Activated B cell treated with CpG ODN at 0.5 μM for 24 hours (primary cell): Measurements from ENCODE around the gene CHD1L. TPM values are rescaled to one million over a fixed set of nuclear protein-coding genes. Genes with fewer than 3 reads are reported as not detected.

ENCODE experiments used
- ATAC-seq: fragments of 200-7000 bp; cut with Tn5 transposase; one replicate; pipeline ENCODE4 v1.10.0; 2021; ENCODE audit warnings: low read depth, mild to moderate bottlenecking, moderate library complexity
- CTCF ChIA-PET: fragments of 350-600 bp; sonication (Branson Sonifier 250); formaldehyde crosslinking; loops from one replicate; lab custom pipeline; 2021; ENCODE audit warnings: antibody characterized with exemption; lab: Charles Lee
- POLR2A ChIA-PET: fragments of 350-600 bp; sonication (Branson Sonifier 250); formaldehyde crosslinking; loops from one replicate; lab custom pipeline; 2021; ENCODE audit warnings: antibody characterized with exemption; lab: Charles Lee
- DNase-seq: peaks from one replicate; pipeline ENCODE4 v3.0.0; 2022
- H3K27ac Mint-ChIP-seq: one replicate; pipeline ENCODE4 v1.8.0; 2020; ENCODE audit warnings: mixed read lengths
- H3K27me3 Mint-ChIP-seq: one replicate; pipeline ENCODE4 v1.8.0; 2021; ENCODE audit warnings: mixed read lengths
- H3K36me3 Mint-ChIP-seq: one replicate; pipeline ENCODE4 v1.8.0; 2021; ENCODE audit warnings: low read depth, mixed read lengths
- H3K4me1 Mint-ChIP-seq: one replicate; pipeline ENCODE4 v1.8.0; 2021; ENCODE audit warnings: mixed read lengths
- H3K4me3 Mint-ChIP-seq: one replicate; pipeline ENCODE4 v1.8.0; 2020; ENCODE audit warnings: mild to moderate bottlenecking, mixed read lengths
- H3K9me3 Mint-ChIP-seq: one replicate; pipeline ENCODE4 v1.8.0; 2020; ENCODE audit warnings: mixed read lengths
- intact Hi-C: fragments of 100-400 bp; cut with micrococcal nuclease; formaldehyde crosslinking; loops from one replicate; pipeline ENCODE4 v1.15.1; 2024
- total RNA-seq: library from RNA; stranded (reverse); gene quantifications from 2 replicates; pipeline ENCODE4 v1.2.3, GENCODE V29; 2022
- TF ChIP-seq, protein P1 (sequence below): fragments of 200-600 bp; IDR thresholded peaks from one replicate; pipeline ENCODE4 v1.8.0; 2022; ENCODE audit warnings: antibody characterized with exemption, mild to moderate bottlenecking

Gene CHD1L
- total RNA-seq, 1 donor from 2014 or later: 55.7 TPM

- Mint-ChIP-seq H3K27me3 (no peaks in the 10 kb centered on the region), H3K27ac (no peak overlapping the region), H3K4me3 (no peak overlapping the region), H3K9me3 (no peaks in the 10 kb centered on the region), H3K4me1 (no peaks in the 10 kb centered on the region), H3K36me3 (no peaks in the 10 kb centered on the region)
- DNase-seq (no peak), ATAC-seq (no peak)
- TF ChIP-seq, protein P1, sequence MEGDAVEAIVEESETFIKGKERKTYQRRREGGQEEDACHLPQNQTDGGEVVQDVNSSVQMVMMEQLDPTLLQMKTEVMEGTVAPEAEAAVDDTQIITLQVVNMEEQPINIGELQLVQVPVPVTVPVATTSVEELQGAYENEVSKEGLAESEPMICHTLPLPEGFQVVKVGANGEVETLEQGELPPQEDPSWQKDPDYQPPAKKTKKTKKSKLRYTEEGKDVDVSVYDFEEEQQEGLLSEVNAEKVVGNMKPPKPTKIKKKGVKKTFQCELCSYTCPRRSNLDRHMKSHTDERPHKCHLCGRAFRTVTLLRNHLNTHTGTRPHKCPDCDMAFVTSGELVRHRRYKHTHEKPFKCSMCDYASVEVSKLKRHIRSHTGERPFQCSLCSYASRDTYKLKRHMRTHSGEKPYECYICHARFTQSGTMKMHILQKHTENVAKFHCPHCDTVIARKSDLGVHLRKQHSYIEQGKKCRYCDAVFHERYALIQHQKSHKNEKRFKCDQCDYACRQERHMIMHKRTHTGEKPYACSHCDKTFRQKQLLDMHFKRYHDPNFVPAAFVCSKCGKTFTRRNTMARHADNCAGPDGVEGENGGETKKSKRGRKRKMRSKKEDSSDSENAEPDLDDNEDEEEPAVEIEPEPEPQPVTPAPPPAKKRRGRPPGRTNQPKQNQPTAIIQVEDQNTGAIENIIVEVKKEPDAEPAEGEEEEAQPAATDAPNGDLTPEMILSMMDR: no peak
- ChIA-PET CTCF (no interaction called here), POLR2A (no interaction called here)
- intact Hi-C loops: no loop called here
Measured at GRCh38 chr1:147235822-147236221, 6.7 kb upstream of the CHD1L start.

DNA sequence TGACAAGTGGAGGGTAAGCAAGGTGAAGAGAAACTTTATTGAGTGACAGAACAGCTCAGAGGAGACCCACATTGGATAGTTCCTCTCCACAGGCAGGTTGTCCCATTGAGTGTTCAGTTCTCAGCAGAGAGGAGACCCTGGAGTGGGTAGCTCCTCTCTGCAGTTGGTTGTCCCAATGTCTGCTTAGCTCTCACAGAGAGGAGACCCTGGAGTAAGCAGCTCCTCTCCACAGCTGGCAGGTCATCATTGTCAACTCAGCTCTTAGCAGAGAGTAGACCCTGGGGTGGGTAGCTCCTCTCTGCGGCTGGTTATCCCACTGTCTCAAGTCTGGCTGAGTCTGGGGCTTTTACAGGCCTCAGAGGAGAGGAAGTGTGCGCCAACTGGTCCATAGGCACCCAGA lies 6.0 kb upstream of the CHD1L start:
- H3K9me3 Mint-ChIP-seq: no peaks in the 10 kb centered on the region
- no peaks in the 10 kb centered on the region for H3K27me3 Mint-ChIP-seq
- ChIA-PET POLR2A (no interaction called here), CTCF (no interaction called here)
- no peak overlapping the region for H3K4me3 Mint-ChIP-seq
- ATAC-seq: no peak
- no peak for DNase-seq
- intact Hi-C loops: no loop called here
- H3K36me3 Mint-ChIP-seq: no peaks in the 10 kb centered on the region
- H3K4me1 Mint-ChIP-seq: no peaks in the 10 kb centered on the region
- TF ChIP-seq, protein P1: no peak
- no peak overlapping the region for H3K27ac Mint-ChIP-seq

DNA sequence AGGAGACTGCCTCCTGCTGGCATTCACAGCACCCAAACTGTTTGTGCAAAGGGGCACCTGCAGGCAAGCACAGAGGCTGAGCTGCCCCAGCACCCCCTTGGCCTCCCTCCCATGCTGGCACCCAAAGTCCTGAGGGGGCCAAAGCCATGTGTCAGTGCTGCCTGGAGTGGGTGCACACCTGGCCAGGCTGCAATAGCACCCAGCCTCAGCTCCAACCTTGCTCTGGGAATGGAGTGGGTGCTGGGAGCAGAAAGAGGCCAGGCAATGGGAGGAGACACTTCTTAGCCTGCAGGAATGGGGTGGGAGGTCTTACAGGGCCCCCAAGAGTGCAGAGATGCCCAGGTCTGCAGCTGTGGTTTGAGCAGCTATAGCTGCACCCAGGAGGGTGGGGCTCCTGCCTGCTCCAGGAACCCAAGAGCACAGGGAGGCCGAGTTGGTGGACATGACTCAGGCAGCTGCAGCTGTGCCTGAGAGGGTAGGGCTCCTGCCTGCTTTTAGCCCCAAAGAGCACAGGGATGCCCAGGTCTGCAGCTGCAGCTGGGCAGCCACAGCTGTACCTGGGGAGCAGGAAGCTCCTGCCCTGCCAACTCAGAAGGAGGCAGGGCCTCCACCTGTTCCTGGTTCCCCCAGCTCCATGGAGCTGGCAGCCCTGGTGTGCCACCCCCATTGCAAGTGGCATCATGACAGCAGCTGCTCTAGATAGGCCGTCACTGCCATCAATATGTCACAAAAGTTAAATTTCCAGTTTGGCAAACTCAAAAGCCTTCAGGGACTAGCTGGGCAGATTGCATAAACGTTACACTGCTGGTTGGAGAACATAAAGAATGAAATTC lies 5.3 kb upstream of the CHD1L start:
- H3K27me3 Mint-ChIP-seq: no peaks in the 10 kb centered on the region
- H3K27ac Mint-ChIP-seq: no peak overlapping the region
- no peak overlapping the region for H3K4me3 Mint-ChIP-seq
- intact Hi-C loops: no loop called here
- ChIA-PET POLR2A (interaction anchor here (0.6 kb wide), 1 partner anchor 10 kb away, joined by 5 read pairs; no protein-coding TSS in a partner anchor), CTCF (no interaction called here)
- no peaks in the 10 kb centered on the region for H3K9me3 Mint-ChIP-seq
- DNase-seq (no peak), ATAC-seq (no peak)
- no peaks in the 10 kb centered on the region for H3K36me3 Mint-ChIP-seq
- TF ChIP-seq, protein P1: no peak
- H3K4me1 Mint-ChIP-seq: peaks cover 2% of the 10 kb centered on the region

DNA sequence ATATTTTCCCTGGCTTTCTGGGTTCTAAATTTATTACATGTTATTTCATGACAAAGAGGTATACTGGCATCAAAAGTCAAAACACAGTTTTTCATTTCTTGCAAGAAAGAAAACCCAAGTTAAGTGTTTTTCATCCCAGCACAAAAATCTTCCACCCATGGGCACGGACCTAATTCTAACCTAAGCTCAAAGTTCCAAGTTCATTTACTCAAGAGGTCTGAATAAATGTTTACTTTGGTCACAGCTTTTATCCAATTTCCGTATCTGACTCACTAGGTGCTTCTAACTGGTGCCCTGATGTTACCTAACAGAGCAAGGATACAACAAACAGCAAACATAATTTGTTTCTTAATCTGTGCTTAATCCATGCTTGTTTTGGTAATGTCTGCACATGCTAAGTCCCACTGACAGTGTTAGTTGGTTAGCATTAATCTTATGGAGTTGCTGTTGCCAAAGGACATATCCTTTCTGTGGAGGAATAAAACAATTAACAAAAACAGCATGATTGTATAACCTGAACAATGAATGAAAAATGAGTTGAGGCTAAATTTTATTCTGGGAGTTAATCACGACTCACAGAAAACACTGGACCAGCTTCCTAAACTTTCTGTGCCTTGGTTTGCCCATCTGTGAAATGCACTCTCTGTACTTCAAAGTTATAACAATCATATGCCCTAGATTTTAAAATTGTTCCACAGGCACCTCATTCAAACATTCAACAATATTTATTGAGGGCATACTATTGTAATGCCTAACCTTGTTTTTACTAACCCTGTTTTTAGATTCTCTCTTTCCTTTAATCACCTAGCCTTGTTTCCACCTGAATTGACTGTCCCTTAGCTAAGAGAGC lies 4.2 kb upstream of the CHD1L start:
- DNase-seq: no peak
- intact Hi-C loops: no loop called here
- POLR2A ChIA-PET: no interaction called here
- Mint-ChIP-seq H3K9me3 (no peaks in the 10 kb centered on the region), H3K4me1 (peaks cover 5% of the 10 kb centered on the region), H3K36me3 (peaks cover under 1% of the 10 kb centered on the region), H3K4me3 (no peak overlapping the region), H3K27me3 (no peaks in the 10 kb centered on the region), H3K27ac (no peak overlapping the region)
- ATAC-seq: no peak
- TF ChIP-seq, protein P1: no peak
- CTCF ChIA-PET: no interaction called here
